Gastrocnemius medialis (tissue), 4 donors: ENCODE measurements around the gene PTPRN2.

ENCODE experiments used
- POLR2A ChIP-seq, 2 donors: fragments of 450-650 bp; IDR thresholded peaks; one replicate each; pipeline ENCODE4 v1.6.1; 2017; ENCODE audit warnings: antibody characterized with exemption in 2 of 2, mild to moderate bottlenecking in 2 of 2, moderate library complexity in 2 of 2
- TF ChIP-seq, protein P1 (sequence below), 5 experiments: fragments of 450-650 bp in 3 of 5; fragments of 200-600 bp in 2 of 5; sonication (generic) in 2 of 5; IDR thresholded peaks in 4 of 5; conservative IDR thresholded peaks in 1 of 5; 1 replicate in 4 of 5; 2 replicates in 1 of 5; pipeline ENCODE4 v1.5.1; 2016 to 2019; ENCODE audit warnings: antibody characterized with exemption in 5 of 5, mild to moderate bottlenecking in 3 of 5, moderate library complexity in 3 of 5

DNA sequence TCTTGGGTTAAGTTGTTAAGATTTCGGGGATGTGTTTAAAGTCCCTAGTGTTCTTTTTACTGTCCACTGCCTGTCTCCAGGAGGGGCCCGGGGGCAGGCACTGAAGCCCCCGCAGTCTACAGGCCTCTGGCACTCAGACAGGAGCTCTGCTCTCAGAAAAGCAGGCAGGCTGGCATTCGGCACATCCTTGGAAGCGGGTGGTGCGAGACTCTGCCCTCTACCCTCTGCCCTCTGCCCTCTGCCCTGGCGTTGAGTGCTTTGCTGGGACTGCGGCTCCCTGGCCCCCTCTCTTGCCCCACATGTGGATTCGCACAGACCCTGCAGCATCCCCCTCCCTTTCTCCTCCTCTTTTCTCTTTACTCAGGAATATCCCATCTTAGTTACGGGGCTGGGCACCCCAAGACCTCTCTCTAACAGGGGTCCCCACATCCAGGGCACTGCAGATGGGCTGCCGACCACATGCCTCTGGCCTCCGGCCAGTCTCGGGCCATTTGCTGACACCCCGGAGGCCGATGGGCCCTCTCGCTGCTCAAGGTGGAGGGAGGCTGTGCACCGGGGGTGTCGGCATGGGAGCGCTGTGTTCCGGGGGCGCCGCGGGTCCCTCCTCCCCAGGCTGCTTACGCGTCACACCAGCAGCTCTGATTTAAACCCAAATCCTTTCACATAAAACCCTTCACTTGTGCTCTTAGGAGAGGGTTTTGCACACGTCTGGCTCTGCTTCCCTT, 770.9 kb downstream of the PTPRN2 start:
- TF ChIP-seq, protein P1, sequence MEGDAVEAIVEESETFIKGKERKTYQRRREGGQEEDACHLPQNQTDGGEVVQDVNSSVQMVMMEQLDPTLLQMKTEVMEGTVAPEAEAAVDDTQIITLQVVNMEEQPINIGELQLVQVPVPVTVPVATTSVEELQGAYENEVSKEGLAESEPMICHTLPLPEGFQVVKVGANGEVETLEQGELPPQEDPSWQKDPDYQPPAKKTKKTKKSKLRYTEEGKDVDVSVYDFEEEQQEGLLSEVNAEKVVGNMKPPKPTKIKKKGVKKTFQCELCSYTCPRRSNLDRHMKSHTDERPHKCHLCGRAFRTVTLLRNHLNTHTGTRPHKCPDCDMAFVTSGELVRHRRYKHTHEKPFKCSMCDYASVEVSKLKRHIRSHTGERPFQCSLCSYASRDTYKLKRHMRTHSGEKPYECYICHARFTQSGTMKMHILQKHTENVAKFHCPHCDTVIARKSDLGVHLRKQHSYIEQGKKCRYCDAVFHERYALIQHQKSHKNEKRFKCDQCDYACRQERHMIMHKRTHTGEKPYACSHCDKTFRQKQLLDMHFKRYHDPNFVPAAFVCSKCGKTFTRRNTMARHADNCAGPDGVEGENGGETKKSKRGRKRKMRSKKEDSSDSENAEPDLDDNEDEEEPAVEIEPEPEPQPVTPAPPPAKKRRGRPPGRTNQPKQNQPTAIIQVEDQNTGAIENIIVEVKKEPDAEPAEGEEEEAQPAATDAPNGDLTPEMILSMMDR (IDR thresholded peaks at IDR 0.05 in 4 of 5, conservative IDR thresholded peaks at IDR 0.05 in 1 of 5): no peak
- TF ChIP-seq POLR2A (IDR thresholded peaks at IDR 0.05): no peak
